ENCODE data around the gene SPTLC3. TPM values are rescaled to one million over a fixed set of nuclear protein-coding genes. Genes with fewer than 3 reads are reported as not detected.

The SPTLC3 gene
- total and polyA plus RNA-seq, 2 of the 13 experiments (the other 11 are each of a cell fraction or from before 2014, with no cell fraction given), result 20.5 to 95.6 TPM

GRCh38 chr20:13089950-13090469 lies 81.2 kb downstream of the SPTLC3 start (continued):
- no peak for TF ChIP-seq ZNF605 (CRISPR knock-in tag; IDR thresholded peaks at IDR 0.05)
- TF ChIP-seq ZNF12 (CRISPR knock-in tag; IDR thresholded peaks at IDR 0.05), result peak; percentile 70; the same call in 1 of the 2 replicates
- TF ChIP-seq MAZ (IDR thresholded peaks at IDR 0.05; ENCODE audit: borderline replicate concordance, low read depth, low read length), result no peak
- TF ChIP-seq MAZ (CRISPR knock-in tag; IDR thresholded peaks at IDR 0.05; ENCODE audit: low read depth), result no peak
- no peak for TF ChIP-seq CREBL2 (CRISPR knock-in tag; IDR thresholded peaks at IDR 0.05; ENCODE audit: borderline replicate concordance)
- peak; percentile 87; the same call in 1 of the 2 replicates for TF ChIP-seq TOE1 (CRISPR knock-in tag; IDR thresholded peaks at IDR 0.05)
- TF ChIP-seq ELK4 (CRISPR knock-in tag; IDR thresholded peaks at IDR 0.05; ENCODE audit: borderline replicate concordance), result no peak
- no peak for TF ChIP-seq SETDB1 (CRISPR knock-in tag; IDR thresholded peaks at IDR 0.05; ENCODE audit: borderline replicate concordance)
- TF ChIP-seq HBP1 (CRISPR knock-in tag; IDR thresholded peaks at IDR 0.05; ENCODE audit: low read depth), result no peak
- no peak for TF ChIP-seq NR1H2 (CRISPR knock-in tag; IDR thresholded peaks at IDR 0.05; ENCODE audit: borderline replicate concordance, low read depth)
- no peak for TF ChIP-seq RAD51 (IDR thresholded peaks at IDR 0.05; ENCODE audit: borderline replicate concordance)
- no peak for TF ChIP-seq PBX2 (CRISPR knock-in tag; IDR thresholded peaks at IDR 0.05)
- peak; percentile 99 for TF ChIP-seq AHDC1 (CRISPR knock-in tag; IDR thresholded peaks at IDR 0.05; ENCODE audit: borderline replicate concordance)
- TF ChIP-seq ZNF24 (IDR thresholded peaks at IDR 0.05), result peak; percentile 71; the same call in 1 of the 2 replicates
- TF ChIP-seq NFE2L1 (CRISPR knock-in tag; IDR thresholded peaks at IDR 0.05; ENCODE audit: borderline replicate concordance), result no peak
- TF ChIP-seq ZBTB7A (CRISPR knock-in tag; IDR thresholded peaks at IDR 0.05), result no peak
- TF ChIP-seq GTF3A (CRISPR knock-in tag; conservative IDR thresholded peaks at IDR 0.05), result no peak
- TF ChIP-seq MZF1 (CRISPR knock-in tag; IDR thresholded peaks at IDR 0.05; ENCODE audit: borderline replicate concordance), result no peak
- TF ChIP-seq ZFP91 (CRISPR knock-in tag; IDR thresholded peaks at IDR 0.05; ENCODE audit: borderline replicate concordance), result no peak
